ENCODE data around the gene CDC42EP5.

- TF ChIP-seq CTCF (IDR thresholded peaks at IDR 0.05), result no peak
- no peak for TF ChIP-seq POLR2A (IDR thresholded peaks at IDR 0.05)
- TF ChIP-seq POLR2AphosphoS5 (IDR thresholded peaks at IDR 0.05), result no peak
These were observed 33.0 kb upstream of the CDC42EP5 start for GRCh38 chr19:54506079-54506478.
